Tibial artery (tissue), 4 donors: ENCODE measurements around the gene DYDC1.
"Not testable (repeated sequence)": the region's sequence is repeated elsewhere in the genome, so short reads cannot be mapped to it uniquely, and the experiment has no call there.

Experiments used
- DNase-seq, 2 donors: peaks; one replicate each; pipeline ENCODE4 v3.0.0-alpha.2; 2019
- H3K27ac ChIP-seq, 2 donors: fragments of 200-600 bp; sonication (generic) in 1 of 2; 1 replicate in 1 of 2; 2 replicates in 1 of 2; pipeline ENCODE4 v1.5.1; 2018 to 2019; ENCODE audit warnings: mild to moderate bottlenecking in 1 of 2
- H3K27me3 ChIP-seq, 2 donors: fragments of 200-600 bp; sonication (generic) in 1 of 2; one replicate each; pipeline versions ENCODE4 v1.5.1 to v1.6.0; 2016 to 2019
- H3K36me3 ChIP-seq, 3 donors: fragments of 200-600 bp; sonication (generic) in 2 of 3; one replicate each; pipeline ENCODE4 v1.5.1; 2016 to 2019; ENCODE audit warnings: mild to moderate bottlenecking in 2 of 3
- H3K4me1 ChIP-seq, 4 donors: fragments of 200-600 bp; sonication (generic) in 2 of 4; 1 replicate in 3 of 4; 2 replicates in 1 of 4; pipeline ENCODE4 v1.5.1; 2016 to 2019
- H3K4me3 ChIP-seq, 2 donors: fragments of 200-600 bp; sonication (generic) in 1 of 2; 1 replicate in 1 of 2; 2 replicates in 1 of 2; pipeline ENCODE4 v1.5.1; 2018 to 2019; ENCODE audit warnings: mild to moderate bottlenecking in 2 of 2
- H3K9me3 ChIP-seq, 3 donors: fragments of 200-600 bp; sonication (generic) in 1 of 3; one replicate each; pipeline ENCODE4 v1.5.1; 2016 to 2019
- intact Hi-C: fragments of 100-400 bp; cut with DNase I; formaldehyde crosslinking; loops from one replicate; pipeline ENCODE4 v1.15.0; 2023; ENCODE audit warnings: low total_unique reads
- TF ChIP-seq, protein P1 (sequence below), 2 experiments: fragments of 200-600 bp in 1 of 2; fragments of 450-650 bp in 1 of 2; IDR thresholded peaks; one replicate each; pipeline ENCODE4 v1.5.1; 2017 to 2019; ENCODE audit warnings: antibody characterized with exemption in 2 of 2, mild to moderate bottlenecking in 1 of 2, moderate library complexity in 1 of 2

DYDC1 gene

DNA sequence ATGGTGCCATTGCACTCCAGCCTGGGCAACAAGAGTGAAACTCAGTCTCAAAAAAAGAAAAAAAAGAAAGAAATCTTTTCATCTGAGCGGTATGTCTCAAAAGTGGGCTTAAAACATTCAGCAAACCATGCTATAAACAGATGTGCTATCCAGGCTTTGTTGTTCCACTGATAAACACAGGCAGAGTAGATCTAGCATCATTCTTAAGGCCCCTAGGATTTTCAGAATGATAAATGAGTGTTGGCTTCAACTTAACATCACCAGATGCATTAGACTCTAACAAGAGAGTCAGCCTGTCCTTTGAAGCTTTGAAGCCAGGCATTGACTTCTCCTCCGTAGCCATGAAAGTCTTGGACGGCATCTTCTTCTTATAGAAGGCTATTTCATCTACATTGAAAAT lies 23.1 kb upstream of the DYDC1 start:
- intact Hi-C loops: loop anchor here (5.0 kb wide), 1 partner anchor 128 kb away; no protein-coding TSS in a partner anchor
- no peaks in the 10 kb centered on the region for H3K4me1 ChIP-seq
- TF ChIP-seq, protein P1, sequence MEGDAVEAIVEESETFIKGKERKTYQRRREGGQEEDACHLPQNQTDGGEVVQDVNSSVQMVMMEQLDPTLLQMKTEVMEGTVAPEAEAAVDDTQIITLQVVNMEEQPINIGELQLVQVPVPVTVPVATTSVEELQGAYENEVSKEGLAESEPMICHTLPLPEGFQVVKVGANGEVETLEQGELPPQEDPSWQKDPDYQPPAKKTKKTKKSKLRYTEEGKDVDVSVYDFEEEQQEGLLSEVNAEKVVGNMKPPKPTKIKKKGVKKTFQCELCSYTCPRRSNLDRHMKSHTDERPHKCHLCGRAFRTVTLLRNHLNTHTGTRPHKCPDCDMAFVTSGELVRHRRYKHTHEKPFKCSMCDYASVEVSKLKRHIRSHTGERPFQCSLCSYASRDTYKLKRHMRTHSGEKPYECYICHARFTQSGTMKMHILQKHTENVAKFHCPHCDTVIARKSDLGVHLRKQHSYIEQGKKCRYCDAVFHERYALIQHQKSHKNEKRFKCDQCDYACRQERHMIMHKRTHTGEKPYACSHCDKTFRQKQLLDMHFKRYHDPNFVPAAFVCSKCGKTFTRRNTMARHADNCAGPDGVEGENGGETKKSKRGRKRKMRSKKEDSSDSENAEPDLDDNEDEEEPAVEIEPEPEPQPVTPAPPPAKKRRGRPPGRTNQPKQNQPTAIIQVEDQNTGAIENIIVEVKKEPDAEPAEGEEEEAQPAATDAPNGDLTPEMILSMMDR (IDR thresholded peaks at IDR 0.05): no peak

DNA sequence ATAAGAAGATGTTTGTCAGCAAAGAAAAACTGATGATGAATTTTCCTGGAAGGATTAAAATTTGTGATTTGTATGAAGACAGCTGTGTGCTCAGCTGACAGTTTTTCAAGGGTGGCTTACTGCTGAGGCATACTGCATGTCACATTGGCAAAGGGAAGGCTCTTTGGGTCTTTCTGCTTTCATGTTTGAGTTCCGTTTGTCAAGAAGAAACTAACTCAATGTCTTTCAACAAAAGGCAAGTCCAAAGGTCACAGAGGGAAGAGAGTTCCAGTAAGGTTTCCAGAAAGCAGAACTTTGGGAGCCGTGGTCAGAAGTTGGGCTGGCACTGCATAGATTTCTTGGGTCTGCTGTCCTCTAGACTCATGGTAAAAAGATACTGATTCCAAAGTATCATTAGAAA lies 16.9 kb upstream of the DYDC1 start:
- TF ChIP-seq, protein P1 (IDR thresholded peaks at IDR 0.05): no peak
- Histone ChIP-seq H3K27ac (no peak overlapping the region), H3K27me3 (no peaks in the 10 kb centered on the region), H3K4me3 (no peak overlapping the region), H3K4me1 (no peaks in the 10 kb centered on the region), H3K36me3 (no peaks in the 10 kb centered on the region), H3K9me3 (no peaks in the 10 kb centered on the region)
- intact Hi-C loops: no loop called here
- no peak for DNase-seq

More for the DNA sequence above, 23.1 kb upstream of the DYDC1 start:
- Histone ChIP-seq H3K36me3 (no peaks in the 10 kb centered on the region), H3K27me3 (no peaks in the 10 kb centered on the region), H3K9me3 (no peaks in the 10 kb centered on the region), H3K27ac (no peak overlapping the region), H3K4me3 (no peak overlapping the region)
- DNase-seq: no peak

DNA sequence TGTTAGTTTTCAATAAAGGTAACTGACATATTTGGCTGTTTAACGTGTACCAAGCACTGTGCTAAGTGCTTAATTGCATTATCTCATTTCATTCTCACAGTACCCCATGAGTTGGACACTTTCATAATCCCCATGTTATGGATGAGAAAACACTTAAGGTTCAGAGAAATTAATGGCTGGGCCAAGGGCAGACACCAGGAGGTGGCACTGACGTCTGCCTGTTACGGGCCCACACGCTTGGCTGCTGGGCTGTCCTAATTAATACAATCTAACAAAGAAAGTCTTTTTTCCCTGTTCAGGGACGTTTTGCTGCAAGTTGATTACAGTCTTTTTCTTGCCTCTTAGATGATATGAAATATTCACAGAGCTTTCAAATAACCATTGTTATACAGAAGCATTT lies 16.1 kb upstream of the DYDC1 start:
- H3K4me3 ChIP-seq: no peak overlapping the region
- H3K36me3 ChIP-seq: no peaks in the 10 kb centered on the region
- intact Hi-C loops: no loop called here
- H3K9me3 ChIP-seq: peaks cover 0 to 3% (median 1%) of the 10 kb centered on the region in 3 donors
- no peak for DNase-seq
- no peaks in the 10 kb centered on the region for H3K4me1 ChIP-seq
- no peaks in the 10 kb centered on the region for H3K27me3 ChIP-seq
- H3K27ac ChIP-seq: no peak overlapping the region
- TF ChIP-seq, protein P1 (IDR thresholded peaks at IDR 0.05): no peak

DNA sequence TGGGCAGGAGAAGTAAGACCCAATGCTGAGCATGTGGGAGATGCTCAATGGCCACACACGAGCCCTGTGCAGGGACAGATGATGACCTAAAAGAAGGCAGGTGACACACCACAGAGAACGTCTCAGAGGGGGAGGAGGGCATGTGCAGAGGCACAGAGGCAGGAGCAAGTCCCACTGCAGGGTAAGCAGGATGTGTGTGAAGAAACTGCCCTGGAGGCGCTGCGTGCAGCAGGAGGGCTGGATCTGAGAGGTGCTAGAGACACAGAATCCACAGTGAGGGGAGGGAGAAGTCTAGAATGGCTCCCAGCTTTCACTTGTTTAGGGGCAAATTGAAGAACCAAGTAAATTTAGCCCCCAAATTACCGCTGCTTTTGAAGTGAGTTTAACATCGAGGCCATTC lies 14.9 kb upstream of the DYDC1 start:
- Histone ChIP-seq H3K4me3 (no peak overlapping the region), H3K9me3 (peaks cover 0 to 13% (median 7%) of the 10 kb centered on the region in 3 donors), H3K27me3 (no peaks in the 10 kb centered on the region), H3K36me3 (no peaks in the 10 kb centered on the region), H3K4me1 (no peaks in the 10 kb centered on the region), H3K27ac (no peak overlapping the region)
- TF ChIP-seq, protein P1 (IDR thresholded peaks at IDR 0.05): no peak
- no peak for DNase-seq
- intact Hi-C loops: no loop called here

DNA sequence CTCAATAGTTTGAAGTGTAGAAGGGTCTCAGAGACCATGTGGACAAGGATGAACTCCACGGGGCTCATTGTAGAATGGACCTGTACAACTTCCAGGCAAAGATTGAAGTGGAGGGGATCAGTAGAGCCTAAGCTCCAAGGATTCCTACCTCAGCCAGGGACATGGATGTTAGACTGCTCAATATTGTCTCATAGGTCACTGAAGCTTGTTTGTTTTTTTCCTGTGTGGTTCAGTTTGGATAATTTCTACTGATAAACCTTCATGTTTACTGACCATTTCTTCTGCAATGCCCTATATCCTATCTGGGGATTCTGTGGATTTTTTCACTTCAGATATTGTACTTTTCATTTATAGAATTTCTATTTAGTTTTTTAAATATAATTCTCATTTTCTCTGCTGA lies 9.0 kb upstream of the DYDC1 start:
- H3K36me3 ChIP-seq: no peaks in the 10 kb centered on the region
- no peaks in the 10 kb centered on the region for H3K4me1 ChIP-seq
- no peak overlapping the region for H3K27ac ChIP-seq
- H3K9me3 ChIP-seq: peaks cover 0 to 13% (median 7%) of the 10 kb centered on the region in 3 donors
- no peaks in the 10 kb centered on the region for H3K27me3 ChIP-seq
- intact Hi-C loops: no loop called here
- TF ChIP-seq, protein P1 (IDR thresholded peaks at IDR 0.05): no peak
- DNase-seq: no peak
- no peak overlapping the region for H3K4me3 ChIP-seq

DNA sequence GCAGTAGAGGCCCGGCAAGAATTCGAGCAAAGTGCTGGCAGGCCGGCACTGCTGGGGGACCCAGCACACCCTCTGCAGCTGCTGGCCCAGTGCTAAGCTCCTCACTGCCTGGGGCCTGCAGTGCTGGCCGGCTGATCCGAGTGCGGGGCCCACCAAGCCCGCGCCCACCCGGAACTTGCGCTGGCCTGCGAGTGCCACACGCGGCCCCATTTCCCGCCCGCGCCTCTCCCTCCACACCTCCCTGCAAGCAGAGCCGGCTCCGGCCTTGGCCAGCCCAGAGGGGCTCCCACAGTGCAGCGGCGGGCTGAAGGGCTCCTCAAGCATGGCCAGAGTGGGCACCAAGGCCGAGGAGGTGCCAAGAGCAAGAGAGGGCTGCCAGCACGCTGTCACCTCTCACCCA lies 3.1 kb upstream of the DYDC1 start:
- Histone ChIP-seq H3K9me3 (no peaks in the 10 kb centered on the region), H3K4me1 (peaks cover 0 to 17% (median 12%) of the 10 kb centered on the region in 4 donors), H3K27me3 (peaks cover 0 to 27% of the 10 kb centered on the region in 2 donors), H3K4me3 (no peak overlapping the region), H3K36me3 (no peaks in the 10 kb centered on the region), H3K27ac (no peak overlapping the region)
- TF ChIP-seq, protein P1 (IDR thresholded peaks at IDR 0.05): no peak
- intact Hi-C loops: no loop called here
- DNase-seq: no peak

DNA sequence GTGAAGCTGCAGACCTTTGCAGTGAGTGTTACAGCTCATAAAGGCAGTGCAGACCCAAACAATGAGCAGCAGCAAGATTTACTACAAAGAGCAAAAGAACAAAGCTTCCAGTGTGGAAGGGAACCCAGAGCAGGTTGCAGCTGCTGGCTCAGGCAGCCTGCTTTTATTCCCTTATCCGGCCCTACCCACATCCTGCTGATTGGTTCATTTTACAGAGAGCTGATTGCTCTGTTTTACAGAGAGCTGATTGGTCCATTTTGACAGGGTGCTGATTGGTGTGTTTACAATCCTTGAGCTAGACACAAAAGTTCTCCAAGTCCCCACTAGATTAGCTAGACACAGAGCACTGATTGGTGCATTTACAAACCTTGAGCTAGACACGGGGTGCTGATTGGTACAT lies 2.4 kb upstream of the DYDC1 start:
- H3K4me3 ChIP-seq, DNase-seq, H3K27ac ChIP-seq, intact Hi-C loops, H3K36me3 ChIP-seq, H3K9me3 ChIP-seq: not testable (repeated sequence)
- H3K4me1 ChIP-seq: peaks cover 0 to 17% (median 12%) of the 10 kb centered on the region in 4 donors
- H3K27me3 ChIP-seq: peaks cover 0 to 30% of the 10 kb centered on the region in 2 donors
